Mesendoderm (in vitro differentiated cells): ENCODE measurements around the gene CFAP97D1.

Experiments
- DNase-seq: peaks from one replicate; pipeline ENCODE4 v3.0.0; 2013
- H2AK5ac ChIP-seq: 2 replicates; pipeline ENCODE4 v1.6.1; 2013; ENCODE audit warnings: low read length, inconsistent platforms
- H2BK120ac ChIP-seq: 2 replicates; pipeline ENCODE4 v1.6.1; 2013; ENCODE audit warnings: low read depth, mild to moderate bottlenecking, low read length, moderate library complexity, mixed read lengths
- H2BK15ac ChIP-seq: replicated peaks from 2 replicates; pipeline ENCODE4 v1.6.1; 2013; ENCODE audit warnings: low read depth, mild to moderate bottlenecking, moderate library complexity
- H2BK5ac ChIP-seq: 2 replicates; pipeline ENCODE4 v1.6.1; 2013; ENCODE audit warnings: low read length, inconsistent platforms
- H3K18ac ChIP-seq: 2 replicates; pipeline ENCODE4 v1.6.1; 2013; ENCODE audit warnings: mild to moderate bottlenecking, low read length, mixed read lengths
- H3K23ac ChIP-seq: one replicate; pipeline ENCODE4 v1.6.1; 2013; ENCODE audit warnings: low read length
- H3K27ac ChIP-seq: 2 replicates; pipeline ENCODE4 v1.5.1; 2013; ENCODE audit warnings: low read depth, mild to moderate bottlenecking, inconsistent platforms, low read length, moderate library complexity
- H3K27me3 ChIP-seq: 2 replicates; pipeline ENCODE4 v1.6.1; 2013; ENCODE audit warnings: low read length, control low read depth, mild to moderate bottlenecking, inconsistent platforms; ENCODE audit not compliant: insufficient read depth, poor library complexity
- H3K36me3 ChIP-seq: 2 replicates; pipeline ENCODE4 v1.6.1; 2013; ENCODE audit warnings: low read length, inconsistent platforms; ENCODE audit not compliant: control insufficient read depth, insufficient read depth
- H3K4ac ChIP-seq: one replicate; pipeline ENCODE4 v1.6.1; 2013; ENCODE audit warnings: low read depth, mild to moderate bottlenecking, low read length, moderate library complexity
- H3K4me1 ChIP-seq: 2 replicates; pipeline ENCODE4 v1.6.1; 2013; ENCODE audit warnings: low read depth, low read length, inconsistent platforms; ENCODE audit not compliant: control insufficient read depth
- H3K4me2 ChIP-seq: 2 replicates; pipeline ENCODE4 v1.6.1; 2013; ENCODE audit warnings: low read length
- H3K4me3 ChIP-seq: 2 replicates; pipeline ENCODE4 v1.5.1; 2013; ENCODE audit warnings: mild to moderate bottlenecking, low read length
- H3K56ac ChIP-seq: one replicate; pipeline ENCODE4 v1.6.1; 2013; ENCODE audit warnings: low read length
- H3K79me1 ChIP-seq: 2 replicates; pipeline ENCODE4 v1.6.1; 2013; ENCODE audit warnings: low read length, inconsistent platforms
- H3K79me2 ChIP-seq: 2 replicates; pipeline ENCODE4 v1.6.1; 2013; ENCODE audit warnings: mild to moderate bottlenecking, low read length; ENCODE audit not compliant: control insufficient read depth, insufficient read depth
- H3K9ac ChIP-seq: 2 replicates; pipeline ENCODE4 v1.6.1; 2013; ENCODE audit warnings: low read length, inconsistent platforms
- H4K5ac ChIP-seq: one replicate; pipeline ENCODE4 v1.6.1; 2013; ENCODE audit warnings: low read length
- H4K8ac ChIP-seq: one replicate; pipeline ENCODE4 v1.6.1; 2013; ENCODE audit warnings: low read depth, mild to moderate bottlenecking, control low read depth, low read length, moderate library complexity
- WGBS: extraction: QIAGEN DNeasy Blood & Tissue Kit; methylation state at CpG from one replicate; pipeline ENCODE4 v1.1.7; 2013; ENCODE audit warnings: low lambda C conversion rate, missing lambda C conversion rate; ENCODE audit not compliant: insufficient coverage; ENCODE audit errors: extremely low coverage; 5-methylcytosine and 5-hydroxymethylcytosine counted together

Gene CFAP97D1

DNA sequence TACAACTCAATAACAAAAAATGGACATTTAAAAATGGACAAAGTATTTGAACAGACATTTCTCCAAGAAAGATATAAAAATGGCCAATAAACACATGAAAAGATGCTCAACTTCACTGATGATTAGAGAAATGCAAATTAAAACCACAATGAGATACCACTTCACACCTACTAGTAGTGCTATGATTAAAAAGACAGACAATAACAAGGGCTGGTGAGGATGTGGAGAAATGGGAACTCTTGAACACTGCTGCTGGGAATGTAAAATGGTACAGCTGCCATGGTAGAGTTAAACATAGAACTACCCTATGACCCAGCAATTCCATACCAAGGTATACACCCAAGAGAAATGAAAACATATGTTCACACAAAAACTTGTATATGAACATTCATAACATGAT is 24.9 kb downstream of the CFAP97D1 start:
- Histone ChIP-seq H3K23ac (no peak overlapping the region), H3K18ac (no peak overlapping the region), H3K27me3 (no peaks in the 10 kb centered on the region), H4K8ac (no peak overlapping the region), H2BK120ac (no peak overlapping the region), H3K36me3 (no peaks in the 10 kb centered on the region), H3K4me2 (no peak overlapping the region), H2BK5ac (no peak overlapping the region), H3K9ac (no peak overlapping the region), H2AK5ac (no peak overlapping the region), H3K79me1 (no peaks in the 10 kb centered on the region), H3K56ac (no peak overlapping the region), H3K4me3 (no peak overlapping the region), H3K79me2 (no peaks in the 10 kb centered on the region), H3K4me1 (no peaks in the 10 kb centered on the region), H2BK15ac (no peak overlapping the region), H3K27ac (no peak overlapping the region), H4K5ac (no peak overlapping the region), H3K4ac (no peak overlapping the region)
- no peak for DNase-seq

DNA sequence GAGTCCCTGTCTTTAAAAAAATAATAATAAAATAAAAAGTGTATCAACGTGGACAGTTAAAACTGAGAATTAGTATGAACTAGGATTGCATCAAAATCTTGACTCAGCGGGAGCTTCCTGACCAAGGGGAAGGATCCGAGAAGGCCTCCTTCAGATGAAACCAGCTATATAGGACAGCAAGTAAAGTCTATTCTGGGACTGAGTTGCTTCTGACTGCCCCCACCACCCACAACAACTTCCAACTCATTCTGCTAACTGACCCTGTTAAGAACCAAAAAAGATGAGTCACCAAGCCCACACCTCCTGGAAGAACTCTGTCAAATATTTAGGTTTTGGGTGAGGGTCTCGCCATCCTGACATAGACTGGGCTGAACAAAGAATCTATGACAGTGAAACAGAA is 27.8 kb downstream of the CFAP97D1 start:
- no peaks in the 10 kb centered on the region for H3K36me3 ChIP-seq
- DNase-seq = no peak

DNA sequence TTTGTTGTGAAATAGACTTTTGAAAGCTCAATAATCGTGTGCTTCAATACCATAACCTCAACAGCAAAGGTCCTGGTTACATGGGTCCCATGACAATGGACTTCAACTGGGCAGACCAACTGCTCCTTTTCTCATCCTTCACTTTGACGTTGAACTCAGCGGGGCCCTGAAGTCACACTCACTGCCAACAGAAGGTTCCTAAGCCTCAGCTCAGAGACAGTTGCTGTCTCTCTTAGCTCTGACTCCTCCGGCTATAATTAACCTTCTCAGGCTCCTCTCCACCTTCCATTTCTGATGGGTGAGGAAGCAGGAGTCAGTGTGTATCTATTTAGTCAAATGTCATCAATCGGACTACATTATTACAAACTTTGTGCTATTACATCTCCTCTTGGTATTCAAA is 28.9 kb downstream of the CFAP97D1 start:
- Histone ChIP-seq H3K4ac (no peak overlapping the region), H4K5ac (no peak overlapping the region), H3K27me3 (no peaks in the 10 kb centered on the region), H3K23ac (no peak overlapping the region), H3K36me3 (no peaks in the 10 kb centered on the region), H3K4me3 (no peak overlapping the region), H2BK15ac (no peak overlapping the region), H3K79me1 (no peaks in the 10 kb centered on the region), H4K8ac (no peak overlapping the region), H3K27ac (no peak overlapping the region), H3K18ac (no peak overlapping the region), H3K79me2 (no peaks in the 10 kb centered on the region), H3K9ac (no peak overlapping the region), H2BK5ac (no peak overlapping the region), H3K4me1 (no peaks in the 10 kb centered on the region), H2AK5ac (no peak overlapping the region), H3K4me2 (no peak overlapping the region), H2BK120ac (no peak overlapping the region), H3K56ac (no peak overlapping the region)
- no peak for DNase-seq
- whole genome bisulfite sequencing = no CpG with 5 or more reads among the region's 5 CpGs

More for the DNA sequence above, 27.8 kb downstream of the CFAP97D1 start:
- Histone ChIP-seq H4K5ac (no peak overlapping the region), H2BK5ac (no peak overlapping the region), H3K4me1 (no peaks in the 10 kb centered on the region), H3K23ac (no peak overlapping the region), H3K56ac (no peak overlapping the region), H3K18ac (no peak overlapping the region), H4K8ac (no peak overlapping the region), H3K4me3 (no peak overlapping the region), H2BK15ac (no peak overlapping the region), H2BK120ac (no peak overlapping the region), H3K9ac (no peak overlapping the region), H3K79me2 (no peaks in the 10 kb centered on the region), H3K4ac (no peak overlapping the region), H2AK5ac (no peak overlapping the region), H3K27ac (no peak overlapping the region), H3K27me3 (no peaks in the 10 kb centered on the region), H3K4me2 (no peak overlapping the region), H3K79me1 (no peaks in the 10 kb centered on the region)
- WGBS = no CpG with 5 or more reads among the region's 4 CpGs

DNA sequence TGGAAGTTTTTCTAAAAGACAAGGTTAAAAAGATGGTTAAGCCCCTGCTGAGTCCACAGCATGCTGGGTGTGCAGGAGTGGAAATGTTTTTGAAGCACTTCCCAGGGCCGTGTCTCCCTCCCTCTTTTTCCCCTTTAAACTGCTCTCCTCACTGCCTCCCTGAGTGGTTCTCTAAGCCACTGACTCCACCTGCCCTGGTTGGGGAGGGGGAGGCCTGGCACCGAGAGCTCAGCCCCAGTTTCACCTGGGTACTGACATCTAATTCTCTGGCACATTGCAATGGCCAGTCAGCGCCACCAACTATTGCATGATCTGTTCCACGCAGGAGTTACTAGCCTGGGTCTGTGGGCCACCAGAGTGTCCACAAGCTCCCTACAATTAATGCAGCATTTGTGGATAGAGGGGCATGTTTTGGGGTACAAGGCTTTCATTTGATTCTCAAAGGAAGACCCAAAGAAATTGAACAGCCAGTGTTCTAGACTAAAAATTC is 30.0 kb downstream of the CFAP97D1 start:
- H3K36me3 ChIP-seq = no peaks in the 10 kb centered on the region
- no peak overlapping the region for H2BK5ac ChIP-seq
- H4K8ac ChIP-seq = no peak overlapping the region
- H3K56ac ChIP-seq = no peak overlapping the region
- H2AK5ac ChIP-seq = no peak overlapping the region
- no peak for DNase-seq
- no peaks in the 10 kb centered on the region for H3K4me1 ChIP-seq
- no peak overlapping the region for H3K4ac ChIP-seq
- no peak overlapping the region for H2BK120ac ChIP-seq
- no peaks in the 10 kb centered on the region for H3K79me2 ChIP-seq
- H4K5ac ChIP-seq = no peak overlapping the region
- H2BK15ac ChIP-seq = no peak overlapping the region
- no peaks in the 10 kb centered on the region for H3K27me3 ChIP-seq
- H3K4me2 ChIP-seq = no peak overlapping the region
- H3K23ac ChIP-seq = no peak overlapping the region
- no peak overlapping the region for H3K18ac ChIP-seq
- no peak overlapping the region for H3K27ac ChIP-seq
- no peak overlapping the region for H3K9ac ChIP-seq
- WGBS = no CpG with 5 or more reads among the region's 4 CpGs
- no peaks in the 10 kb centered on the region for H3K79me1 ChIP-seq
- no peak overlapping the region for H3K4me3 ChIP-seq

DNA sequence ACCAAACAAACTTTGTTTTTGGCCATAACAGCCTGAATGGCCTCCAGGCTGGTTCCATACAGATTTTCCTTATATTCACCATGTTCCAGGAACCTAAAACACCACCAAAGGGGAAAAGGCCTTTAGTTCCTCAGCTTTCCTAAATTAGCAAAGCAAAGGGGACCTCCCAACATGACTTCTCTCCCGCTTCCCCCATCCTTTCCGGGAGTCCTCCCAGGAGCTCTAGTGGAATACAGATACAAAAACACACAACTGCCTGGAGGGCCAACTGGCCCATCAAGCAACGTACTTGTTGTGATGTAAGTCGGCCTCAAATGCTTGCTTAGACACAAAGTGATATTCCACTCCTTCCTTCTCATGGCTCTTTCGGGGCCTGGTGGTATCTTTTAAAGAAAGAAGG is 30.6 kb downstream of the CFAP97D1 start:
- WGBS = no CpG with 5 or more reads among the region's 5 CpGs

DNA sequence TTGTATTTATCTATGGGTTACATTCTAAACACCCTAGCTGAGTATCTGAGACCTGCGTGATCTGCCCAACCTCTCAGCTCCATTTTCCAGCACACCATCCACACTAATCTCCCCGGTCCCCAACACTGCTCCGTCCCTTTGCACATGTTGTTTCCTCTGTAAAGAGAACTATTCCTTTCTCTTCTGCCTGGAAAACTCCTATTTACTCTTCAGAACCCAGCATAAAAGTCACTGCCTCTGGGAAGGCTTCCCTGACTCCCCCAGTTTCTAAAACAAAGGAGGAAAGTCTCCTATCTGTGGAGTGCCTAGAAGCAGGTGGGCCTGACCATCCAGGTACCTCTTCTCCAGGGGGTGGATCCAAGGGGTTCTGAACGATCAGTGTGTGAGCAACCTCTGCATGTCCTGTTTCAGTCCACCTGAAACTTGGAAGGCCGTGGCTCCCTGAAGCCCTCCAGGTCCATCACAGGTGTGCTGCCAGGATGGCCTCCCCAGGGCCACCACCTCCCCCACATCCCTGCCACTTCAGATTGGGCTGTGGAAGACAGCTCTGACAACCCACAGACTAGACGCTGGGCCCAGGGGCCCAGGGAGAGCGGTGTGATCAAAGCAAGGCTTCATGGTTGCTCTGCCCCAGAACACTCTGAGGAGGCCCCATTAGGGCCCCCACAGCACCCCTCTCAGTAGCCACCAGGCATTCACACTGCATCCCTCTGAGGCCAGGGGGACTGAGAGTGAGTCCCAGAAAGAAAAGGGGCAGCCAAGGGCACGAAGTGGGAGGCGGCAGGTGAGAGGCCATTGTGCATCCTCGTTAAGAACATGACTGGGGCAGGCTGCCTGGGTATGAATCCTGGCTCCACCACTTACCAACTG is 32.4 kb downstream of the CFAP97D1 start:
- H2BK15ac ChIP-seq = no peak overlapping the region
- H4K8ac ChIP-seq = no peak overlapping the region
- no peak overlapping the region for H3K4me3 ChIP-seq
- no peak overlapping the region for H3K4ac ChIP-seq
- no peaks in the 10 kb centered on the region for H3K36me3 ChIP-seq
- no peak overlapping the region for H4K5ac ChIP-seq
- no peak for DNase-seq
- no peak overlapping the region for H2BK120ac ChIP-seq
- H3K56ac ChIP-seq = no peak overlapping the region
- no peaks in the 10 kb centered on the region for H3K27me3 ChIP-seq
- no peaks in the 10 kb centered on the region for H3K79me2 ChIP-seq
- no peak overlapping the region for H3K9ac ChIP-seq
- WGBS = no CpG with 5 or more reads among the region's 10 CpGs
- no peak overlapping the region for H3K27ac ChIP-seq
- H3K4me1 ChIP-seq = no peaks in the 10 kb centered on the region
- no peak overlapping the region for H2AK5ac ChIP-seq
- H2BK5ac ChIP-seq = no peak overlapping the region
- no peak overlapping the region for H3K4me2 ChIP-seq
- H3K18ac ChIP-seq = no peak overlapping the region
- no peak overlapping the region for H3K23ac ChIP-seq
- H3K79me1 ChIP-seq = no peaks in the 10 kb centered on the region

More for the DNA sequence above, 30.6 kb downstream of the CFAP97D1 start:
- no peak overlapping the region for H3K27ac ChIP-seq
- no peak overlapping the region for H4K5ac ChIP-seq
- H2BK5ac ChIP-seq = no peak overlapping the region
- H3K4me3 ChIP-seq = no peak overlapping the region
- H3K79me1 ChIP-seq = no peaks in the 10 kb centered on the region
- H3K27me3 ChIP-seq = no peaks in the 10 kb centered on the region
- no peaks in the 10 kb centered on the region for H3K36me3 ChIP-seq
- H3K9ac ChIP-seq = no peak overlapping the region
- no peak overlapping the region for H4K8ac ChIP-seq
- no peaks in the 10 kb centered on the region for H3K79me2 ChIP-seq
- H2AK5ac ChIP-seq = no peak overlapping the region
- H3K56ac ChIP-seq = no peak overlapping the region
- H3K4me2 ChIP-seq = no peak overlapping the region
- H3K4me1 ChIP-seq = no peaks in the 10 kb centered on the region
- no peak overlapping the region for H3K4ac ChIP-seq
- no peak overlapping the region for H3K23ac ChIP-seq
- no peak for DNase-seq
- H2BK15ac ChIP-seq = no peak overlapping the region
- no peak overlapping the region for H2BK120ac ChIP-seq
- H3K18ac ChIP-seq = no peak overlapping the region
